Measurements from ENCODE around the gene PTPN1. TPM values are rescaled to one million over a fixed set of nuclear protein-coding genes. Genes with fewer than 3 reads are reported as not detected.

Gene PTPN1
- total and polyA plus RNA-seq, 2 of the 4 experiments (the other 2 are of a cell fraction): 31.7 to 37.4 TPM

DNA sequence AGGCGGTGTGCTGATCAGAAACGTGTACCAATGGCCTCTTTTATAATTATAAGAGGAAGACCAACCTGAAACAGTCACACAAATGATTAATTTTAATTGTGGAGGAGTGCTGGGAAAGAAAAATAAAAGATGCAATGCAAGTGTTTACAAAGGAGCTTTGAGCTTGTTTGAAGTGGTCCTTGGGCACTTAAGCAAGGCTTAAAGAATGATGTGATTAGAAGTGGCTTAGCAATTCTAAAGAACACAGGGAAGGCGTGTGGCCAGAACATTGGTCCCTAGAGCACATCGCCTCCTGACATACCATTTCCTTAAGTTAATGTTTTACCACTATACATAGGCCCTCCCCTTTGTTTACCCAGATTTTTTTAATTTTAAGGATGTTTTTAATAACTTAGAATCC, 26.1 kb downstream of the PTPN1 start:
- H3K4me2 ChIP-seq (ENCODE audit: low read depth, low read length): no peak overlapping the region
- no peak overlapping the region for H3K9ac ChIP-seq (ENCODE audit: low read depth, low read length)
- WGBS, 2 experiments (ENCODE audit: extremely low coverage in 2 of 2, insufficient read length in 1 of 2): no CpG with 5 or more reads among the region's 4 CpGs
- no peak overlapping the region for H3K56ac ChIP-seq (ENCODE audit: extremely low read depth, insufficient read depth, low read length)
- peak overlapping the region in 1 of 2 experiments; percentile 56; a peak in 2 of 4 replicates for H4K8ac ChIP-seq (ENCODE audit: low read depth in 2 of 2, low read length in 2 of 2)
- H2BK120ac ChIP-seq (ENCODE audit: low read depth, low read length): peak overlapping the region; percentile 59; the same call in 1 of the 2 replicates
- H4K20me1 ChIP-seq (ENCODE audit: insufficient read depth, low read length): peaks cover 29% of the 10 kb centered on the region
- H2BK5ac ChIP-seq (ENCODE audit: low read depth, low read length, poor library complexity, severe bottlenecking): peak overlapping the region; percentile 57
- no peak for DNase-seq
- H3K18ac ChIP-seq (ENCODE audit: low read depth, low read length): peak overlapping the region; percentile 42; the same call in 1 of the 2 replicates
- H3K36me3 ChIP-seq (ENCODE audit: control insufficient read depth, insufficient read depth, low read length): peaks cover 7% of the 10 kb centered on the region
- H3K4me3 ChIP-seq (ENCODE audit: insufficient read depth, low read depth, low read length): no peak overlapping the region
- peak overlapping the region; percentile 14; the same call in 1 of the 2 replicates for H3K27ac ChIP-seq (ENCODE audit: insufficient read depth, low read length)
- no peak for TF ChIP-seq CHD1 (IDR thresholded peaks at IDR 0.05; ENCODE audit: low read depth, low read length)
- no peak for TF ChIP-seq NFE2L2 (IDR thresholded peaks at IDR 0.05; ENCODE audit: low read depth, low read length)
- TF ChIP-seq RFX5 (IDR thresholded peaks at IDR 0.05; ENCODE audit: low read depth, low read length): no peak
- TF ChIP-seq BHLHE40 (IDR thresholded peaks at IDR 0.05; ENCODE audit: low read depth, low read length): no peak
- no peak for TF ChIP-seq FOS (IDR thresholded peaks at IDR 0.05; ENCODE audit: low read depth, low read length)
- TF ChIP-seq, protein P1, sequence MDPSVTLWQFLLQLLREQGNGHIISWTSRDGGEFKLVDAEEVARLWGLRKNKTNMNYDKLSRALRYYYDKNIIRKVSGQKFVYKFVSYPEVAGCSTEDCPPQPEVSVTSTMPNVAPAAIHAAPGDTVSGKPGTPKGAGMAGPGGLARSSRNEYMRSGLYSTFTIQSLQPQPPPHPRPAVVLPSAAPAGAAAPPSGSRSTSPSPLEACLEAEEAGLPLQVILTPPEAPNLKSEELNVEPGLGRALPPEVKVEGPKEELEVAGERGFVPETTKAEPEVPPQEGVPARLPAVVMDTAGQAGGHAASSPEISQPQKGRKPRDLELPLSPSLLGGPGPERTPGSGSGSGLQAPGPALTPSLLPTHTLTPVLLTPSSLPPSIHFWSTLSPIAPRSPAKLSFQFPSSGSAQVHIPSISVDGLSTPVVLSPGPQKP (IDR thresholded peaks at IDR 0.05; ENCODE audit: borderline replicate concordance, low read depth, low read length): no peak
- no peak for TF ChIP-seq POLR2A (IDR thresholded peaks at IDR 0.05; ENCODE audit: low read depth, low read length)
- no peak for TF ChIP-seq MAFK (IDR thresholded peaks at IDR 0.05; ENCODE audit: low read depth, low read length)
- TF ChIP-seq MXI1 (IDR thresholded peaks at IDR 0.05; ENCODE audit: borderline replicate concordance, low read depth, low read length): no peak
- no peak for TF ChIP-seq SMC3 (IDR thresholded peaks at IDR 0.05; ENCODE audit: low read depth, low read length)
- TF ChIP-seq, protein P2, sequence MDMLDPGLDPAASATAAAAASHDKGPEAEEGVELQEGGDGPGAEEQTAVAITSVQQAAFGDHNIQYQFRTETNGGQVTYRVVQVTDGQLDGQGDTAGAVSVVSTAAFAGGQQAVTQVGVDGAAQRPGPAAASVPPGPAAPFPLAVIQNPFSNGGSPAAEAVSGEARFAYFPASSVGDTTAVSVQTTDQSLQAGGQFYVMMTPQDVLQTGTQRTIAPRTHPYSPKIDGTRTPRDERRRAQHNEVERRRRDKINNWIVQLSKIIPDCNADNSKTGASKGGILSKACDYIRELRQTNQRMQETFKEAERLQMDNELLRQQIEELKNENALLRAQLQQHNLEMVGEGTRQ (IDR thresholded peaks at IDR 0.05; ENCODE audit: low read depth, low read length): no peak
- no peak for TF ChIP-seq RAD21 (IDR thresholded peaks at IDR 0.05; ENCODE audit: low read length)
- intact Hi-C loops (cut with micrococcal nuclease) (no loop called here), dilution Hi-C loops (cut with HindIII; ENCODE audit: low sequenced_read_pairs, unreplicated experiment) (no loop called here), in situ Hi-C loops (cut with MboI; ENCODE audit: low sequenced_read_pairs) (no loop called here)
- H3K14ac ChIP-seq (replicated peaks; ENCODE audit: low read depth, low read length): peak overlapping the region; percentile 77
- H3K27me3 ChIP-seq (ENCODE audit: control insufficient read depth, insufficient read depth, low read length): no peaks in the 10 kb centered on the region
- H3K4me1 ChIP-seq (ENCODE audit: control insufficient read depth, insufficient read depth, low read length): peaks cover 52% of the 10 kb centered on the region
- H2AK5ac ChIP-seq (ENCODE audit: low read depth, low read length): peak overlapping the region; percentile 87
- H2AFZ ChIP-seq (replicated peaks; ENCODE audit: low read length, poor library complexity): no peak overlapping the region
- no peak for ATAC-seq (ENCODE audit: low read depth)
- H3K9me1 ChIP-seq (ENCODE audit: insufficient read depth, low read length): peaks cover 34% of the 10 kb centered on the region
- CTCF ChIA-PET: no interaction called here
- H2AK9ac ChIP-seq (replicated peaks; ENCODE audit: low read depth, low read length, poor library complexity): no peak overlapping the region
- no peaks in the 10 kb centered on the region for H3K9me3 ChIP-seq (ENCODE audit: control insufficient read depth, insufficient read depth, low read length)
- peak overlapping the region; percentile 82; the same call in 1 of the 2 replicates for H3K23ac ChIP-seq (ENCODE audit: low read depth, low read length)
- 0 out of 2 replicates have a peak overlapping the region, but pooled peaks have one; percentile 38 for H2BK20ac ChIP-seq (ENCODE audit: low read depth, low read length)
- POLR2A ChIA-PET (ENCODE audit: unreplicated experiment): no interaction called here
- peak overlapping the region; percentile 23; the same call in 1 of the 3 replicates for H2BK15ac ChIP-seq (ENCODE audit: low read depth, low read length)
- BruUV-seq (replicated peaks): no TSS peak
- no peak overlapping the region for H4K91ac ChIP-seq (ENCODE audit: insufficient read depth, low read depth, low read length)
- no peak overlapping the region; the same call in 1 of the 2 replicates for H4K5ac ChIP-seq (ENCODE audit: low read depth, low read length)
- H3K79me1 ChIP-seq (ENCODE audit: low read depth in 1 of 2, low read length in 2 of 2): peaks cover 31 to 78% of the 10 kb centered on the region in 2 experiments
- peak overlapping the region; percentile 75 for H3K4ac ChIP-seq (ENCODE audit: low read depth, low read length)
